GM19324 (cell line): ENCODE data around the gene APOA1.
"Not testable (repeated sequence)": the region's sequence is repeated elsewhere in the genome, so short reads cannot be mapped to it uniquely, and the experiment has no call there.

Source experiments
- ATAC-seq: cut with Tn5 transposase; IDR thresholded peaks from one replicate; pipeline ENCODE4 v1.9.1; 2021; ENCODE audit warnings: mild to moderate bottlenecking, moderate library complexity; ENCODE audit not compliant: unreplicated experiment, low FRiP score

Gene APOA1

DNA sequence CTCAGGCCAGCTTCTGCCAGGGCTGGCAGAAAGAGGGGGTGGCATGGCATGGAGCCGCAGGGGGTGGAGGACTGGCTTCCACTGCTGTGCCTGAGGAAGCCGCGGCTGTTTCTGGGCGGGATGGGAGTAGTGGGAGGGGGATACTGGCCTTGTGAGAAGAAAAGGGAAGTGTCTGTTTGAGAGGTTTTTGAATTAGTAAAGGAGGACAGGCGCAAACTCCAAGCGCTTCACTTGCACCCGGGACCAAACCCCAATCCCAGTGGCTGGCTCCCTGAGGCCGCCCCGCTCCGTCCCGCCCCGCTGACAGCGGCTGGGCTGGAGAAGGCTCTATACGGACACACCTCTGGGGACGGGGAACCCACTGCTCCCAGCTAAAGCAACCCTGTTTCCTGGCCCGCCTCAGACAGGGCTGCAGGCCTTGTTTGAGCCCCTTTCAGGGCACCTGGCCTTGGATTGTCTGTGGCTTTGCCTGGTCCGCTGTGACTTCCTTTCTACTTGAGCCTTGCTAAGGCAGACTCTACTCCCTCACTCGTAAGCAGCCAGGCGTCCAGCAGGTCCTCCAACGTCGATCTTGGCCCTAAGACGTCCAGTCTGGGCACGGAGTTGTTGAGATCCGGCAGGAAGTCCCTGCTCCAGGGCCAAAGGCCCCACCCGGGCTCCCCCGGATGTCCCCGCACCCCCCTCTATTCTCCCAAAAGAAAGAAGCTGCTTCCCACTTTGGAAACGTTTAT is 2.2 kb downstream of the APOA1 start:
- no peak for ATAC-seq

DNA sequence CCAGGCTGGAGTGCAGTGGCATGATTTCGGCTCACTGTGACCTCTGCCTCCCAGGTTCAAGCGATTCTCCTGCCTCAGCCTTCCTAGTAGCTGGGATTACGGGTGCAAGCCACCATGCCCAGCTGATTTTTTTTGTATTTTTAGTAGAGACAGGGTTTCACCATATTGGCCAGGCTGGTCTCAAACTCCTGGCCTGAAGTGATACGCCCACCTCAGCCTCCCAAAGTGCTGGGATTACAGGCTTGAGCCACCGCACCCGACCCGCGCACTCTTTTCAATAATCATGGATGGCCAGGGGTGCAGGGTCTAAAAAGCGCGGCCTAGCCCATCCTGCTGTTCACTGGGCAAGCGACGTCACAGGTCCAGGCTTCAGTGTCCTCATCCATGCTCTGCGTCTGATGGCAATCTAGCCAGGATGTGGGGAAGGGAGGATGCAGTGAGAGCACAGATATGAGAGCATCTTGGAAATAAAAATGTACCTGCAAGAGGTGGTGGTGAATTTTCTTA is 2.8 kb downstream of the APOA1 start:
- ATAC-seq: not testable (repeated sequence)

DNA sequence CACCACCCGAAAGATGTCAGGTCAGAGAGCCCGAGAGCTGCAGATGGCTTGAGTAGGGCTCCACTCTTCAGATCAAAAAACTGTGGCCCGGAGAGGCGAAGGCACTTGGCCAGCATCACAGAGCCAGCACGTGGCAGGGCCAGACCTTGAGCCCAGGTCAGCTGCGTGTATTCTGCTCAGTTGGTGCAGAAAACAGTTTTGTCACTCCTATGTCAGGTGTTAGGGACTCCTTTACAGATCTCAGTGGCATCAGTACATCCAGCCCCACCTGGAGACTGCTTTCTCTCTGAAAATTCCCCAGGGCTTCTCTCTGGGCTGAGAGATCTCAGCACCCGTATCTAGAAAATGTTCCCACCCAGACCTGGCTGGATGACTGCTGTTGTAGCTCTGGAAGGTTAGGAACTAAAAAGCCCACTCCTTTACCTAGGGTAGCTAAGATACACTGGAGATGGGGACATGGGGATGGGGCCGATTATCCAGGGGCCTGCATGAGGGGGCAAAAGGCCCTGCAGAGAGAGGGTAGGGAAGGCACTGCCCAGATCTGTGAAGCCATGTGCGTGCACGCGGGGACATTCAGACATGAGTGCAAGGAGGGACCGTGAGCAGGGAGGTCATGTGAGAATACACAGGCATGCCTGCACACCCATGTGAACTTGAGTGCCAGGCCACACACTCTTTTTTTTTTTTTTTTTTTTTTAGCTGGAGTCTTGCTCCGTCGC is 3.4 kb downstream of the APOA1 start:
- ATAC-seq: no peak

DNA sequence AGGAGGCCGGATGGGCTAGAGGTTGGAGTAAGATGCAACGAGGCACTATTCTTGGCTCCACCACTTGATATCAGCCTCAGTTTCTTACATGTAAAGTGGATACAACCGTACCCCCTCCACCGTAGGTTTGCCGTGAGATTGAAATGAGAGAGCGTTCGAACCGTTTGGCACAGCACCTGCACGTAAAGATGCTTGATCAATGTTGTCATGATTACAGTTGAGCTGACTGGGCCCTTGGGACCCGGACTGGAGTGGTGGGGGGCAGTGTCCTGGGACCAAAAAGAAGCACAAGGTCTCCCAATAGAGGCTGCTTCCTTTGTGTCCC is 4.0 kb downstream of the APOA1 start:
- no peak for ATAC-seq

DNA sequence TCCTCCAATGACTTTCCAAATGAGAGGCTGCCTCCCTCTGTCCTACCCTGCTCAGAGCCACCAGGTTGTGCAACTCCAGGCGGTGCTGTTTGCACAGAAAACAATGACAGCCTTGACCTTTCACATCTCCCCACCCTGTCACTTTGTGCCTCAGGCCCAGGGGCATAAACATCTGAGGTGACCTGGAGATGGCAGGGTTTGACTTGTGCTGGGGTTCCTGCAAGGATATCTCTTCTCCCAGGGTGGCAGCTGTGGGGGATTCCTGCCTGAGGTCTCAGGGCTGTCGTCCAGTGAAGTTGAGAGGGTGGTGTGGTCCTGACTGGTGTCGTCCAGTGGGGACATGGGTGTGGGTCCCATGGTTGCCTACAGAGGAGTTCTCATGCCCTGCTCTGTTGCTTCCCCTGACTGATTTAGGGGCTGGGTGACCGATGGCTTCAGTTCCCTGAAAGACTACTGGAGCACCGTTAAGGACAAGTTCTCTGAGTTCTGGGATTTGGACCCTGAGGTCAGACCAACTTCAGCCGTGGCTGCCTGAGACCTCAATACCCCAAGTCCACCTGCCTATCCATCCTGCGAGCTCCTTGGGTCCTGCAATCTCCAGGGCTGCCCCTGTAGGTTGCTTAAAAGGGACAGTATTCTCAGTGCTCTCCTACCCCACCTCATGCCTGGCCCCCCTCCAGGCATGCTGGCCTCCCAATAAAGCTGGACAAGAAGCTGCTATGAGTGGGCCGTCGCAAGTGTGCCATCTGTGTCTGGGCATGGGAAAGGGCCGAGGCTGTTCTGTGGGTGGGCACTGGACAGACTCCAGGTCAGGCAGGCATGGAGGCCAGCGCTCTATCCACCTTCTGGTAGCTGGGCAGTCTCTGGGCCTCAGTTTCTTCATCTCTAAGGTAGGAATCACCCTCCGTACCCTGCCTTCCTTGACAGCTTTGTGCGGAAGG is 4.8 kb downstream of the APOA1 start:
- ATAC-seq: no peak

DNA sequence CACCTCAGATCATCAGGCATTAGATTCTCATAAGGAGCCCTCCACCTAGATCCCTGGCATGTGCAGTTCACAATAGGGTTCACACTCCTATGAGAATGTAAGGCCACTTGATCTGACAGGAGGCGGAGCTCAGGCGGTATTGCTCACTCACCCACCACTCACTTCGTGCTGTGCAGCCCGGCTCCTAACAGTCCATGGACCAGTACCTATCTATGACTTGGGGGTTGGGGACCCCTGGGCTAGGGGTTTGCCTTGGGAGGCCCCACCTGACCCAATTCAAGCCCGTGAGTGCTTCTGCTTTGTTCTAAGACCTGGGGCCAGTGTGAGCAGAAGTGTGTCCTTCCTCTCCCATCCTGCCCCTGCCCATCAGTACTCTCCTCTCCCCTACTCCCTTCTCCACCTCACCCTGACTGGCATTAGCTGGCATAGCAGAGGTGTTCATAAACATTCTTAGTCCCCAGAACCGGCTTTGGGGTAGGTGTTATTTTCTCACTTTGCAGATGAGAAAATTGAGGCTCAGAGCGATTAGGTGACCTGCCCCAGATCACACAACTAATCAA is 5.6 kb downstream of the APOA1 start:
- ATAC-seq: no peak

DNA sequence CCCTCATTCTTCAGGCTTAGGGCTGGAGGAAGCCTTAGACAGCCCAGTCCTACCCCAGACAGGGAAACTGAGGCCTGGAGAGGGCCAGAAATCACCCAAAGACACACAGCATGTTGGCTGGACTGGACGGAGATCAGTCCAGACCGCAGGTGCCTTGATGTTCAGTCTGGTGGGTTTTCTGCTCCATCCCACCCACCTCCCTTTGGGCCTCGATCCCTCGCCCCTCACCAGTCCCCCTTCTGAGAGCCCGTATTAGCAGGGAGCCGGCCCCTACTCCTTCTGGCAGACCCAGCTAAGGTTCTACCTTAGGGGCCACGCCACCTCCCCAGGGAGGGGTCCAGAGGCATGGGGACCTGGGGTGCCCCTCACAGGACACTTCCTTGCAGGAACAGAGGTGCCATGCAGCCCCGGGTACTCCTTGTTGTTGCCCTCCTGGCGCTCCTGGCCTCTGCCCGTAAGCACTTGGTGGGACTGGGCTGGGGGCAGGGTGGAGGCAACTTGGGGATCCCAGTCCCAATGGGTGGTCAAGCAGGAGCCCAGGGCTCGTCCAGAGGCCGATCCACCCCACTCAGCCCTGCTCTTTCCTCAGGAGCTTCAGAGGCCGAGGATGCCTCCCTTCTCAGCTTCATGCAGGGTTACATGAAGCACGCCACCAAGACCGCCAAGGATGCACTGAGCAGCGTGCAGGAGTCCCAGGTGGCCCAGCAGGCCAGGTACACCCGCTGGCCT is 7.1 kb downstream of the APOA1 start:
- no peak for ATAC-seq

DNA sequence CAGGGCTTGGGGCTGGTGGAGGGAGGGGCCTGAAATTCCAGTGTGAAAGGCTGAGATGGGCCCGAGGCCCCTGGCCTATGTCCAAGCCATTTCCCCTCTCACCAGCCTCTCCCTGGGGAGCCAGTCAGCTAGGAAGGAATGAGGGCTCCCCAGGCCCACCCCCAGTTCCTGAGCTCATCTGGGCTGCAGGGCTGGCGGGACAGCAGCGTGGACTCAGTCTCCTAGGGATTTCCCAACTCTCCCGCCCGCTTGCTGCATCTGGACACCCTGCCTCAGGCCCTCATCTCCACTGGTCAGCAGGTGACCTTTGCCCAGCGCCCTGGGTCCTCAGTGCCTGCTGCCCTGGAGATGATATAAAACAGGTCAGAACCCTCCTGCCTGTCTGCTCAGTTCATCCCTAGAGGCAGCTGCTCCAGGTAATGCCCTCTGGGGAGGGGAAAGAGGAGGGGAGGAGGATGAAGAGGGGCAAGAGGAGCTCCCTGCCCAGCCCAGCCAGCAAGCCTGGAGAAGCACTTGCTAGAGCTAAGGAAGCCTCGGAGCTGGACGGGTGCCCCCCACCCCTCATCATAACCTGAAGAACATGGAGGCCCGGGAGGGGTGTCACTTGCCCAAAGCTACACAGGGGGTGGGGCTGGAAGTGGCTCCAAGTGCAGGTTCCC is 7.8 kb downstream of the APOA1 start, which contains the start of gene APOC3:
Gene APOC3, plus strand, starts transcription at position 383 of the 659 bp plus-strand sequence. CDS start 676 bp downstream, outside the sequence.
- no peak for ATAC-seq

DNA sequence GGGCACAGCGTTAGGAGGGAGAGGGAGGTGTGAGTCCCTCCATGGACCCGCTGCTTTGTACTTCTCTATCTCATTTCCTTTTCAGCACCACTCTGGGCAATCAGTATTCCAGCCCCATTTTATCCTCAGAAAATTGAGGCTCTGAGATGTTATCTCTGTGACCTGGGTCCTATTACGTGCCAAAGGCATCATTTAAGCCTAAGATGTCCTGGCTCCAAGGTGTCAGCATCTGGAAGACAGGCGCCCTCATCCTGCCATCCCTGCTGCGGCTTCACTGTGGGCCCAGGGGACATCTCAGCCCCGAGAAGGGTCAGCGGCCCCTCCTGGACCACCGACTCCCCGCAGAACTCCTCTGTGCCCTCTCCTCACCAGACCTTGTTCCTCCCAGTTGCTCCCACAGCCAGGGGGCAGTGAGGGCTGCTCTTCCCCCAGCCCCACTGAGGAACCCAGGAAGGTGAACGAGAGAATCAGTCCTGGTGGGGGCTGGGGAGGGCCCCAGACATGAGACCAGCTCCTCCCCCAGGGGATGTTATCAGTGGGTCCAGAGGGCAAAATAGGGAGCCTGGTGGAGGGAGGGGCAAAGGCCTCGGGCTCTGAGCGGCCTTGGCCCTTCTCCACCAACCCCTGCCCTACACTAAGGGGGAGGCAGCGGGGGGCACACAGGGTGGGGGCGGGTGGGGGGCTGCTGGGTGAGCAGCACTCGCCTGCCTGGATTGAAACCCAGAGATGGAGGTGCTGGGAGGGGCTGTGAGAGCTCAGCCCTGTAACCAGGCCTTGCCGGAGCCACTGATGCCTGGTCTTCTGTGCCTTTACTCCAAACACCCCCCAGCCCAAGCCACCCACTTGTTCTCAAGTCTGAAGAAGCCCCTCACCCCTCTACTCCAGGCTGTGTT is 8.5 kb downstream of the APOA1 start:
- ATAC-seq: no peak

DNA sequence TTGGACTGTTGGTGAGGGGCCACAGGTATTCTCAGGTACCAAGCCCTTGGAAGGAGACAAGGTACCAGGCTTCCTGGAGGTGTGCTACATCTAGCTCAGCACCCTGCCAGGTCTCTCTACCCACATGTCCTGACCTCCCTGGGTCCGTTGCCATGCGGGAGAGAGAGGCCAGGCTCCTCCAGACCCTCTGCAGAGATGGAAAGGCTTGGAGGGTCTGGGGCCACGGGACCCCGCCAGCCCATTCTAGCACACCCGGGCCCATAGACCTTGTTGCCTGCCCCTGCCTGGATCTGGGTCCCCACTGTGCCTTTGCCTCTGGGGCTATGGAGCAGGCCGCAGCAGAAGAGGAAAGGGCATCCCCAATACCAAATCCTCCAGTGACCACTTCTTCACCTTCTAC is 10.0 kb downstream of the APOA1 start:
- ATAC-seq: no peak

DNA sequence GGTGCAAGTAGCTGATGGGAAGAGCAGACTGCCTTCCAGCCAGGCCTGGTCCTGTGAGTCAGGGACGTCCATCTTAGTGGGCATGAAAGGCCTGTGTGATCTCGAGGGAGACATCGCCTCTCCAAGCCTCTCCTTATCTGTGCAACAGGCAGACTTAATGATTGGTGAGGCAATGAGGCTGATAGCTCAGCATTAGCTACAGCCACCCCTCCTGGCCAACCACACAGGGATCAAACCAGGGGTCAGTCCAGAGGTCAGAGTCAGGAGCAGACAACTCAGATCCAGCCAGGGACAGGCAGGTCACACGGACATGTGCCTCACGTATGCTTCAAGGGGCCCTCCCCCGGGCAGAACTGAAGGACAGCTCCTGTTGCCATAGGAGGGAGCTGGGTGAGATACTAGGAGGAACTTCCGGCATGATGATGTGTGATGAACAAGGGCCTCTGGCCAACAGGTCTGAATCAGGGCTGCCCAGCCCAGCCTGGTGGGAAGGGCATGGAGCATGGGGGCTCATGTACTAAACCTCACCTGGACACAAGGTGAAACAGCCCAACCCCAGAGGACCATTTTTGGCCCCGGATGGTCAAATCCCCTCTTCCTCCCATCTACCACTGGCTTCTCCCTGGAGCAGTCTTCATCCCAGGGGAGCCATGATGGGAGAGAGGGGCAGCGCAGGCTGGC is 10.5 kb downstream of the APOA1 start:
- no peak for ATAC-seq

DNA sequence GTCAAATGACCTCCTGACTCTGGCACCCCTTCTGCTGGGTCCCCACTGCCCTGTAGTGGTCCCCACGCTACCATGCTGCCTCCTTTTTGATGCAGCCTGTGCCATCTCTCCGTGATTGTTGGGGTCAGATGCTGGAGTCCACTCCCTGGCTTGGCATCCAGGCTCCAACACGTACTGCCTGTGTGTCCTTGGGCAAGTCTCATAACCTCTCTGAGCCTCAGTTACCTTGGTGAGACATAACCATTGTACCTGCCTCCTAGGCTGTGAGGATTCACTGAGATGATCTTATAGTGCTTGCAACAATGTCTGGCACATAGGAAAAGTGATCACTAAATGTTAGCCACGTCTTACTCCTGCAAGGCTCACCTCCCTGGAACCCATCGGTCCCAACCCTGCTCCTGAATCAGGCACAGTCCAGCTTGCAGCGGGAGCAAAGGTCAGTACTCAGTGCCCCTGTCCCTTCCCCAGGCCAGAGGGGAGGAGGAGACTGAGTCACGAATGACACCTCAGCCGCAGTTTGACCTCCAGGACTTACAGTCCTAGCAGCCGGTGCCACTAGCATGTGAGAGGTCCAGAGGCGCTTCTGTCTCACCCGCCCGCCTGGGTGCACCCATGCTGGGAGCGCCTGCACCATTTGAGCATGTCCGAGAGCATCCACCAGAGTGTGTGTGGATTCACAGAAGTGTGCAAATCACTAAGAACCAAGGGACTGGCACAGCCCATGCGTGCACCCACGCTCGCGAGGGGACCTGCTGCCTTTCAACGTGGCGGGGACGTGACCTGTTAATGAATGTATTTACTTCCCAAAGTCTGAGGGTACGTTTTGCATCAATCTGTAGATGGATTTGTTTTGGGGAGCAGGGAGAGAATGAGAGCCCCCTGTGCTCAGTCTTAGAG is 11.3 kb downstream of the APOA1 start:
- ATAC-seq: no peak

DNA sequence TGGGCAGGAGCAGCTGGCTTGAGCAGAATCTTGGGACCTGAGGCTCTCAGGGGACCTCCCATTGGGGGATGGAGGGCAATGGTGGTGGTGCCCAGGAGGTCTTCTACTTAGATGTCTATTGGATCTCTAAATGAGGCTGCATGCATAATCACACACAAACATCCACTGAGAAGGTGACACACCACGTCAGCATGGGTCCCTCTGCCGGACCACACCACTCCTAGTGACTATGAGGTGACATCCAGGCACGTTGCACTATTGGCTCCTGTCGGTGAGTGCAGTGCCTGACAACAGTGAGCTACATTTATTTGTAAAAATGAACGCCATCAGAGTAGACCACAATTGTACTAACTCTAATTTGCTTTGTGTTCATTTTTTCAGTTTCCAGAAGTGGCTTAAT is 12.0 kb downstream of the APOA1 start:
- ATAC-seq: no peak

DNA sequence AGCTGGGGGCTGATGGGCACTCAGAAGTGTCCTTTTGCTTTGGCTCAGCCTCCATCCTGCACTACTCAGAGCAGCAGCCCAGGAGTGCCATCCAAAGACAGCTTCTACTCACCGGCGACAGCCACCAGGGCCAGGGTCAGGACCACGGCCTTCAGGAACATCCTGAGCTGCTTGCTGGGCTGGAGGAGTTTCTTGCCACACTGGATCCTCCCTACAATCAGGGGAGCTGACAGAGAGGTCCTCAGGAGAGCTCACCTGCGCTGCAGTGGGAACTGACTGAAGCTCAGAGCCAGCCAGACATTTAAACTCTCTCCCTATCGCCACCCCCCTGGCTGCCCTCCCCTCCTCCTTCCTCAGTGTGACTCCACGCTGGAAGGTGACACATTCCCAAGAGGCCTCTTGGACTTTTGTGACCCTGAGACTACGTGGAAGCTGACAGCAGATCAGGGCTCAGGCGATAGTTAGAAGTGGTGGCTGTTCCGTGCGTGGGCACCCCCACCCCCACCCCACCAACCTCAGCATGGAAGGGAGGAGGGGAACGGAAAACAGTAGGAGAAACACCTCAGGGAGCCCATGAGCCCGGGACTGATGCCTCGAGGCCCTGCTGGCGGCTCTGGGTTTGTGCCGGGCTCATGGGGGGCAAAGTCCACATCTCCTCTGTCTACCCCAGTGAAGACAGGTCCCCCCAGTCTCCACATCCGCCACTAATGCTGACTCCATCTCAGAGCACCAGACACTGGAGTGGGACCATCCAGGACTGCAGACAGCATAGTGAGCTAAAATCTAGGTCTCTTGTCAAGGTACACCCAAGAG is 14.2 kb downstream of the APOA1 start, which contains the start of gene APOA4:
Gene APOA4, minus strand, starts transcription at position 274 of the 813 bp plus-strand sequence. Its CDS starts 113 bp downstream, at position 161.
- no peak for ATAC-seq

DNA sequence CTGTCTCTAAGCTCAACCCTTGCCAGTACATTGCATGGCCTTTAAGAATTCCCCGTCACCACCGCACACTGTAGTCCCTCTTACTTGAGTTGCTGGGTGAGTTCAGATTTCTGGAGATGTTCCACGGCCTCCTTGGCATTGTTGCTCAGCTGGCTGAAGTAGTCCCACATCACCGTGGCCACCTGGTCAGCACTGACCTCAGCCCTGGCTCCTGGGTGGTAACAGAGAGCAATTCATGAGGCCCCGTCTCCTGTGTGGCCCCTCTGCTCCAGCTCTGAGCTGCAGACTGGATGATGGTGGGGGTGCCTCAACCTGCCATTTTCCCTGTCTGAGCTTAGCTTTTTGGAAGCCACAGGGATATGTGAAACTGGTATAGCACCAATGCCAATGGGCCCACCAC is 14.8 kb downstream of the APOA1 start:
- ATAC-seq: no peak
